Upper lobe of left lung (tissue), 4 donors: ENCODE measurements around the gene TTLL5.

Experiments used
- CTCF ChIP-seq, 6 experiments: fragments of 450-650 bp in 4 of 6; fragments of 200-600 bp in 2 of 6; sonication (generic) in 2 of 6; IDR thresholded peaks; one replicate each; pipeline ENCODE4 v1.5.1; 2016 to 2019; ENCODE audit warnings: antibody characterized with exemption in 6 of 6
- EP300 ChIP-seq, 4 donors: sonication (generic); formaldehyde crosslinking; IDR thresholded peaks; one replicate each; pipeline ENCODE4 v1.5.1; 2017; ENCODE audit warnings: antibody characterized with exemption in 4 of 4, control low read depth in 2 of 4
- POLR2A ChIP-seq, 4 donors: fragments of 450-650 bp; IDR thresholded peaks; one replicate each; pipeline ENCODE4 v1.5.1; 2016 to 2017; ENCODE audit warnings: antibody characterized with exemption in 4 of 4, mild to moderate bottlenecking in 2 of 4

GRCh38 chr14:75714991-75715390, 53.9 kb downstream of the TTLL5 start:
- TF ChIP-seq CTCF (IDR thresholded peaks at IDR 0.05) (no peak), POLR2A (IDR thresholded peaks at IDR 0.05) (no peak), EP300 (IDR thresholded peaks at IDR 0.05) (no peak)
